H1 (cell line): ENCODE measurements around the gene ABHD12. TPM values are rescaled to one million over a fixed set of nuclear protein-coding genes. Genes with fewer than 3 reads are reported as not detected.

Experiments
- ATF2 ChIP-seq: IDR thresholded peaks from 2 replicates; pipeline ENCODE4 v1.6.1; 2012; ENCODE audit warnings: low read length, inconsistent platforms
- CBX5 ChIP-seq: fragments of 300-800, 300-1000 bp; sonication (generic); IDR thresholded peaks from 2 replicates; pipeline ENCODE4 v1.7.1; 2016; ENCODE audit warnings: antibody characterized with exemption, low read length, low read depth
- CREB1 ChIP-seq: IDR thresholded peaks from 2 replicates; pipeline ENCODE4 v1.6.1; 2012; ENCODE audit warnings: inconsistent platforms
- KDM5A ChIP-seq: fragments of 200-600 bp; IDR thresholded peaks from 2 replicates; pipeline ENCODE4 v1.7.1; 2012; ENCODE audit warnings: mild to moderate bottlenecking, low read length, inconsistent platforms, mixed read lengths
- POU5F1 ChIP-seq: IDR thresholded peaks from 2 replicates; pipeline ENCODE4 v1.6.1; 2011; ENCODE audit warnings: low read depth, mild to moderate bottlenecking, low read length, moderate library complexity
- SIN3A ChIP-seq, 2 experiments: IDR thresholded peaks in 1 of 2; conservative IDR thresholded peaks in 1 of 2; 2 replicates each; pipeline ENCODE4 v1.6.1; 2011 to 2012; ENCODE audit warnings: low read length in 2 of 2, improper control_type of control experiment in 1 of 2, low read depth in 1 of 2, mild to moderate bottlenecking in 1 of 2
- SUZ12 ChIP-seq: fragments of 200-600 bp; sonication (generic); IDR thresholded peaks from 2 replicates; pipeline ENCODE4 v1.6.1; 2012; ENCODE audit warnings: mild to moderate bottlenecking, inconsistent platforms, low read length, moderate library complexity, mixed read lengths
- polyA plus RNA-seq, 7 experiments: library from polyadenylated mRNA; depleted of rRNA in 3 of 7; stranded (reverse) in 5 of 7; unstranded in 2 of 7; fragments of >200 nt in 5 of 7; fragments of 200-250 nt in 2 of 7; gene quantifications; 1 replicate in 5 of 7; 2 replicates in 1 of 7; 4 replicates in 1 of 7; pipeline versions ENCODE4 v1.2.1 to v1.2.3, GENCODE V29; 2011 to 2013; ENCODE audit warnings: missing spikeins in 2 of 7, mixed read lengths in 2 of 7
- total RNA-seq: library from RNA; stranded (reverse); fragmentation: NEBNext Ultra II Directional; extraction: Animal tissue kit (Norgen Biotek cat#: 25700); gene quantifications from 2 replicates; pipeline ENCODE4 v1.2.1, GENCODE V29; 2021

Gene ABHD12
- total and polyA plus RNA-seq, 2 of the 8 experiments (the other 6 are each of a cell fraction or from before 2014, with no cell fraction given) = 31.3 to 59.5 TPM

GRCh38 chr20:25351024-25351360 is 39.6 kb downstream of the ABHD12 start (continued):
- TF ChIP-seq CBX5 (no peak), SIN3A (conservative IDR thresholded peaks at IDR 0.05 in 1 of 2, IDR thresholded peaks at IDR 0.05 in 1 of 2; ENCODE audit: low read depth in 1 of 2, low read length in 2 of 2) (no peak), CREB1 (no peak), ATF2 (no peak), POU5F1 (no peak), SUZ12 (no peak), KDM5A (no peak)
- TF ChIP-seq, all 59 proteins: peak for 0
